GM21381 (cell line): ENCODE measurements around the gene TYR.
"Not testable (repeated sequence)": the region's sequence is repeated elsewhere in the genome, so short reads cannot be mapped to it uniquely, and the experiment has no call there.

Experiments used
- ATAC-seq: cut with Tn5 transposase; IDR thresholded peaks from one replicate; pipeline ENCODE4 v1.9.1; 2021; ENCODE audit warnings: mild to moderate bottlenecking, moderate library complexity; ENCODE audit not compliant: unreplicated experiment

Gene TYR

GRCh38 chr11:89267660-89268302 is 90.1 kb downstream of the TYR start:
- no peak for ATAC-seq

GRCh38 chr11:89272540-89273088 is 94.9 kb downstream of the TYR start:
- not testable (repeated sequence) for ATAC-seq

GRCh38 chr11:89273220-89273619 is 95.5 kb downstream of the TYR start:
- not testable (repeated sequence) for ATAC-seq

GRCh38 chr11:89275966-89276365 is 98.3 kb downstream of the TYR start:
- no peak for ATAC-seq

GRCh38 chr11:89279176-89279575 is 101.5 kb downstream of the TYR start:
- no peak for ATAC-seq

GRCh38 chr11:89281032-89281677 is 103.5 kb downstream of the TYR start:
- ATAC-seq: not testable (repeated sequence)

- not testable (repeated sequence) for ATAC-seq
Measured at GRCh38 chr11:89286601-89287000, 108.9 kb downstream of the TYR start.

- not testable (repeated sequence) for ATAC-seq
Measured at GRCh38 chr11:89288004-89288403, 110.3 kb downstream of the TYR start.

GRCh38 chr11:89293965-89294679 is 116.4 kb downstream of the TYR start:
- ATAC-seq: no peak

GRCh38 chr11:89295023-89295422 is 117.3 kb downstream of the TYR start:
- ATAC-seq: not testable (repeated sequence)

GRCh38 chr11:89303029-89303428 is 125.4 kb downstream of the TYR start:
- ATAC-seq: not testable (repeated sequence)

- ATAC-seq: not testable (repeated sequence)
Measured at GRCh38 chr11:89308272-89308671, 130.6 kb downstream of the TYR start.

- not testable (repeated sequence) for ATAC-seq
Measured at GRCh38 chr11:89309321-89309985, 131.8 kb downstream of the TYR start.

- ATAC-seq: not testable (repeated sequence)
Measured at GRCh38 chr11:89310607-89311006, 132.9 kb downstream of the TYR start.

- no peak for ATAC-seq
Measured at GRCh38 chr11:89321401-89321800, 143.7 kb downstream of the TYR start.

- ATAC-seq: no peak
Measured at GRCh38 chr11:89327885-89328284, 150.2 kb downstream of the TYR start.

GRCh38 chr11:89331940-89332339 is 154.3 kb downstream of the TYR start:
- ATAC-seq: not testable (repeated sequence)

- not testable (repeated sequence) for ATAC-seq
Measured at GRCh38 chr11:89333704-89334103, 156.0 kb downstream of the TYR start.

- not testable (repeated sequence) for ATAC-seq
Measured at GRCh38 chr11:89337100-89337650, 159.5 kb downstream of the TYR start.

- ATAC-seq: not testable (repeated sequence)
Measured at GRCh38 chr11:89338073-89338472, 160.4 kb downstream of the TYR start.

GRCh38 chr11:89340450-89340849 is 162.8 kb downstream of the TYR start:
- not testable (repeated sequence) for ATAC-seq
